ENCODE measurements around the gene TLL2. TPM values are rescaled to one million over a fixed set of nuclear protein-coding genes. Genes with fewer than 3 reads are reported as not detected.

TLL2 gene
- total RNA-seq, 6 experiments from 2014 or later: 0.08 to 0.45 (median 0.24) TPM

DNA sequence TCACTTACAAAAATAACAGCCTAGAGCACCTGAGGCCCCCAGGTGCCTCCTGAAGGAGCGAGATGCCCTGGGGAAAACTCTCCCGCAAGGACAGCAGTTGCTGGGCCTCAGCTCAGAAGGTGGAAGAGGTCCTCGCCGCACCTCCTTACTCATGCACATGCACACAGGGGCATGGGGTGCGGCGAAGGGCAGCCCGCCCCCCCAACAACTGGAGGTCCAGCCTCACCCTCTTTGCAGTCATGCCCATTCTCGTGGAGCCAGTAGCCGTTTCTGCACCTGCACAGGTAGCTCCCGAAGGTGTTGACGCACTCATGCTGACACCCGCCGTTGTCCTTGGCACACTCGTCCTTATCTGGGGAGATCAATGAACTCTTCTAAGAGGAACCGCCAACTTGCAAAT lies 135.0 kb downstream of the TLL2 start:
- H3K27ac Mint-ChIP-seq: no peak overlapping the region
- peaks cover 4% of the 10 kb centered on the region for H3K27me3 Mint-ChIP-seq (ENCODE audit: insufficient read depth)
- H3K36me3 Mint-ChIP-seq (ENCODE audit: low read depth): no peaks in the 10 kb centered on the region
- no peak for TF ChIP-seq CTCF (IDR thresholded peaks at IDR 0.05)
- no peak for DNase-seq
- no peaks in the 10 kb centered on the region for H3K9me3 Mint-ChIP-seq
- peaks cover 39% of the 10 kb centered on the region for H3K4me1 Mint-ChIP-seq (ENCODE audit: low read depth)
- no peak overlapping the region for H3K4me3 Mint-ChIP-seq

GRCh38 chr10:96377816-96378294 lies 135.9 kb downstream of the TLL2 start:
- H3K4me3 Mint-ChIP-seq: no peak overlapping the region
- no peak overlapping the region for H3K27ac Mint-ChIP-seq
- peak; percentile 21; the same call in 1 of the 2 replicates for TF ChIP-seq CTCF (IDR thresholded peaks at IDR 0.05)
- H3K9me3 Mint-ChIP-seq: no peaks in the 10 kb centered on the region
- no peaks in the 10 kb centered on the region for H3K36me3 Mint-ChIP-seq (ENCODE audit: low read depth)
- H3K4me1 Mint-ChIP-seq (ENCODE audit: low read depth): peaks cover 39% of the 10 kb centered on the region
- DNase-seq: peak; percentile 13
- peaks cover 4% of the 10 kb centered on the region for H3K27me3 Mint-ChIP-seq (ENCODE audit: insufficient read depth)

- Mint-ChIP-seq H3K4me3 (no peak overlapping the region), H3K36me3 (ENCODE audit: low read depth) (no peaks in the 10 kb centered on the region), H3K4me1 (ENCODE audit: low read depth) (peaks cover 36% of the 10 kb centered on the region), H3K27me3 (ENCODE audit: insufficient read depth) (peaks cover 6% of the 10 kb centered on the region), H3K27ac (no peak overlapping the region), H3K9me3 (no peaks in the 10 kb centered on the region)
- no peak for TF ChIP-seq CTCF (IDR thresholded peaks at IDR 0.05)
- DNase-seq: no peak
Observed at GRCh38 chr10:96376483-96376882, 137.2 kb downstream of the TLL2 start.

DNA sequence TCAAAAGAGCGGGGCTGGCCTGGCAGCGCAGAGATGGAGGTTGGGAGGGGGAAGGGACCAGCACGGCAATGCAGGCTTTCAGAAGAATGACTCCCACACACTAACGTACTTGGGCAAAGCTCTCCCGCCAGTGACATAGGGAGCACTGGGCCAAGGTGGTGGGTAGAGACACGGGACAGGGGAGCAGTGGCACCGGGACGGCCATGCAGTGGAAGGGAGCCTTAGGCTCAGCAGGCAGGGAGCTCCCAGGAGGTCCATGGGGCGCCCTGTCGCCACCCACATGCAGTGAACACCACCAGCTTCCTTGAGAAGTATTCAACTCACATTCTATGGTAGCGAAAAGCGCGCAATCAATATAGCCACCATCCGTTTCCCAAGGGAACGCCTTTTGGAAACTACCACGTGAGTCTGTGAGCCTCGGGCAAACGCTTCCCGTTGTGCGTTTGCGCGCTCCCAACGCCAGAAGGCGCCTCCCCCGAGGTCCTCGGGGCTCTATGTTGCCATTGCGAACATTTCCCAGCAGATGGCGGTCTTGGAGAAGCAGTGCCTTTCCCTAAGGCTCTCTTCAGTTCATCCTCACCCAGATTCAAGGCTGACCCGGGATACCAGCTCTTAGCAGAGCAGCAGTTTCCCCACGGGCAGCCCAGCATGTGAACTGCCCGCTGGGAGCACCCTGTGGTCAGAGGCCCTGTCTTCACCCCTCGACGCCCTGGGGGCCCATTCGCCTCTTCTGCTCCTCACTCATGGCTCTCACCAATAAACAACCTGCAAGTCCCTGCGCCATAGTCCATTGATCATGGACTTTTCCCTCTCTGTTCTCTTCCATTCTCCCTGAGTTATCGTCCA lies 138.5 kb downstream of the TLL2 start:
- H3K4me3 Mint-ChIP-seq: peak overlapping the region; percentile 83
- H3K36me3 Mint-ChIP-seq (ENCODE audit: low read depth): no peaks in the 10 kb centered on the region
- peaks cover 29% of the 10 kb centered on the region for H3K4me1 Mint-ChIP-seq (ENCODE audit: low read depth)
- H3K9me3 Mint-ChIP-seq: no peaks in the 10 kb centered on the region
- H3K27me3 Mint-ChIP-seq (ENCODE audit: insufficient read depth): peaks cover 6% of the 10 kb centered on the region
- no peak overlapping the region for H3K27ac Mint-ChIP-seq
- TF ChIP-seq CTCF (IDR thresholded peaks at IDR 0.05): peak; percentile 96
- DNase-seq: peak; percentile 85

- Mint-ChIP-seq H3K27me3 (ENCODE audit: insufficient read depth) (peaks cover 8% of the 10 kb centered on the region), H3K9me3 (no peaks in the 10 kb centered on the region), H3K4me3 (peak overlapping the region; percentile 83), H3K27ac (no peak overlapping the region), H3K4me1 (ENCODE audit: low read depth) (peaks cover 29% of the 10 kb centered on the region), H3K36me3 (ENCODE audit: low read depth) (no peaks in the 10 kb centered on the region)
- DNase-seq: no peak
- no peak for TF ChIP-seq CTCF (IDR thresholded peaks at IDR 0.05)
Observed at GRCh38 chr10:96374639-96374984, 139.1 kb downstream of the TLL2 start.
